ENCODE results near the gene CALB2. TPM values are rescaled to one million over a fixed set of nuclear protein-coding genes. Genes with fewer than 3 reads are reported as not detected.

The CALB2 gene
- total RNA-seq, 1 experiment from 2014 or later: 0.85 TPM

GRCh38 chr16:71341881-71342280, 16.6 kb upstream of the CALB2 start:
- Histone ChIP-seq H4K91ac (ENCODE audit: insufficient read length, low read depth, low read length) (no peak overlapping the region), H3K79me2 (ENCODE audit: insufficient read depth, low read length) (no peaks in the 10 kb centered on the region), H2BK5ac (ENCODE audit: insufficient read length, low read length) (no peak overlapping the region), H3T11ph (ENCODE audit: low read length) (no peak overlapping the region), H3K4me2 (ENCODE audit: insufficient read depth, insufficient read length, low read length) (no peak overlapping the region), H2AK5ac (ENCODE audit: insufficient read length, low read length) (no peak overlapping the region), H3K18ac (ENCODE audit: insufficient read length, low read depth, low read length) (no peak overlapping the region), H3K23ac (ENCODE audit: insufficient read length, low read depth, low read length) (no peak overlapping the region), H2BK120ac (ENCODE audit: low read depth, low read length, poor library complexity, severe bottlenecking) (no peak overlapping the region), H3K14ac (ENCODE audit: insufficient read depth, low read length) (no peak overlapping the region; the same call in 1 of the 2 replicates), H3K27ac (ENCODE audit: insufficient read length, low read depth, low read length) (no peak overlapping the region), H3K23me2 (ENCODE audit: insufficient read length, low read depth, low read length, poor library complexity, severe bottlenecking) (no peaks in the 10 kb centered on the region), H4K20me1 (ENCODE audit: control insufficient read depth, insufficient read depth, insufficient read length) (no peaks in the 10 kb centered on the region), H4K8ac (replicated peaks; ENCODE audit: insufficient read length, low read depth, low read length) (no peak overlapping the region), H2BK20ac (ENCODE audit: low read depth, low read length, poor library complexity, severe bottlenecking) (no peak overlapping the region), H2BK12ac (ENCODE audit: insufficient read length, low read depth, low read length) (no peak overlapping the region), H3K27me3 (ENCODE audit: insufficient read depth, low read length) (no peaks in the 10 kb centered on the region), H3K9me3 (ENCODE audit: control insufficient read depth, low read depth, low read length) (no peaks in the 10 kb centered on the region), H4K5ac (ENCODE audit: insufficient read length, low read depth, low read length) (no peak overlapping the region), H3K4me1 (ENCODE audit: insufficient read depth, low read length) (no peaks in the 10 kb centered on the region), H3K9ac (ENCODE audit: extremely low read depth, insufficient read length, low read length) (no peak overlapping the region), H3K79me1 (ENCODE audit: insufficient read depth, low read depth, low read length, poor library complexity, severe bottlenecking) (no peaks in the 10 kb centered on the region), H3K56ac (ENCODE audit: insufficient read length, low read depth, low read length) (no peak overlapping the region), H3K4ac (ENCODE audit: low read depth, low read length) (no peak overlapping the region), H2AFZ (ENCODE audit: low read length) (no peak overlapping the region), H2BK15ac (ENCODE audit: low read depth, low read length) (no peak overlapping the region)
- no CpG with 5 or more reads among the region's 5 CpGs for WGBS (ENCODE audit: extremely low coverage, insufficient read length, low lambda C conversion rate)
- H3K27ac Mint-ChIP-seq: no peak overlapping the region
- no peak for DNase-seq
- peaks cover 9% of the 10 kb centered on the region for H3K27me3 Mint-ChIP-seq (ENCODE audit: low read depth)
- no peaks in the 10 kb centered on the region for H3K9me3 Mint-ChIP-seq
- H3K4me3 Mint-ChIP-seq: no peak overlapping the region
- no peaks in the 10 kb centered on the region for H3K36me3 Mint-ChIP-seq (ENCODE audit: insufficient read depth in 1 of 3, low read depth in 3 of 3)
- TF ChIP-seq CTCF (conservative IDR thresholded peaks at IDR 0.05): no peak
- H3K4me1 Mint-ChIP-seq: peaks cover 12% of the 10 kb centered on the region in 2 experiments
